Measurements from ENCODE around the gene ATF3. TPM values are rescaled to one million over a fixed set of nuclear protein-coding genes. Genes with fewer than 3 reads are reported as not detected.
"Not testable (repeated sequence)": the region's sequence is repeated elsewhere in the genome, so short reads cannot be mapped to it uniquely, and the experiment has no call there.

Gene ATF3
- total RNA-seq, 4 donors from 2014 or later = 2.1 to 6.5 (median 3.0) TPM

DNA sequence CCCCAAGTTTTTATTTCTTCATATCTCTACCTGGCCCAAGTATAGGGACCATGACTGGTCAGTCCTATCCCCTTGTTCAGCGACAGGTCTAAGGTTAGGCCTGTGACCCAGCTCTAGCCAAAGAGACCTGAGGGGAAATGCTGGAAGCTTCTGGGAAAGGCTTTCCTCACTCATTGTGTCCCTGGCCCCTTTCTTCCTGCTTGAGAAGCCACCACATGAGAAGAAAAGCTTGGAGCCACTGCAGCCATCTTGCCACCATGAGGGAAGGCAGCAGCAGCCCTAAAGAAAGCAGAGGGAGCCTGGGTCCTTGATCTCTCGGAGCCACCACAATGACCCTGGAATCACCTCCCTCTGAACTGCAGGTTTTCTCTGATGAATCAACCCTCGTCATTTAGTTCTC, 43.4 kb downstream of the ATF3 start:
- 94 to 100% methylated on average over 3 of the region's 3 CpGs for WGBS, 2 donors
- DNase-seq = no peak
- Histone ChIP-seq H3K4me1 (no peaks in the 10 kb centered on the region), H3K9me3 (no peaks in the 10 kb centered on the region), H3K27ac (no peak overlapping the region), H3K36me3 (no peaks in the 10 kb centered on the region), H3K4me3 (no peak overlapping the region), H3K27me3 (peaks cover 0 to 11% (median 0%) of the 10 kb centered on the region in 4 donors)
- TF ChIP-seq CTCF (IDR thresholded peaks at IDR 0.05) (no peak), POLR2A (IDR thresholded peaks at IDR 0.05) (no peak)
- intact Hi-C loops (cut with DNase I) = no loop called here

- H3K4me1 ChIP-seq = no peaks in the 10 kb centered on the region
- TF ChIP-seq POLR2A (IDR thresholded peaks at IDR 0.05) (no peak), CTCF (IDR thresholded peaks at IDR 0.05) (no peak)
- H3K27me3 ChIP-seq = peaks cover 0 to 17% (median 0%) of the 10 kb centered on the region in 4 donors
- WGBS, 2 donors = 88 to 100% methylated on average over 1 of the region's 1 CpG
- intact Hi-C loops (cut with DNase I) = no loop called here
- no peaks in the 10 kb centered on the region for H3K36me3 ChIP-seq
- H3K27ac ChIP-seq = no peak overlapping the region
- no peak overlapping the region for H3K4me3 ChIP-seq
- no peaks in the 10 kb centered on the region for H3K9me3 ChIP-seq
- DNase-seq = no peak
These were observed 44.0 kb downstream of the ATF3 start for GRCh38 chr1:212652609-212653008.

GRCh38 chr1:212655668-212656440, 47.3 kb downstream of the ATF3 start:
- Histone ChIP-seq H3K4me1 (no peaks in the 10 kb centered on the region), H3K4me3 (no peak overlapping the region), H3K27me3 (peaks cover 0 to 23% (median 0%) of the 10 kb centered on the region in 4 donors), H3K27ac (no peak overlapping the region), H3K9me3 (no peaks in the 10 kb centered on the region), H3K36me3 (no peaks in the 10 kb centered on the region)
- TF ChIP-seq POLR2A (IDR thresholded peaks at IDR 0.05) = no peak
- TF ChIP-seq CTCF (IDR thresholded peaks at IDR 0.05) = no peak
- intact Hi-C loops (cut with DNase I) = no loop called here
- WGBS, 2 donors = 33 to 54% methylated on average over 3 to 4 of the region's 6 CpGs
- no peak for DNase-seq

- 84% methylated on average over 5 of the region's 5 CpGs; no CpG with 5 or more reads in 1 of the 2 donors for WGBS, 2 donors
- no peak for TF ChIP-seq CTCF (IDR thresholded peaks at IDR 0.05)
These were observed 48.2 kb downstream of the ATF3 start for GRCh38 chr1:212656730-212657129.

GRCh38 chr1:212658250-212658649, 49.7 kb downstream of the ATF3 start:
- H3K27me3 ChIP-seq = peaks cover 0 to 23% (median 0%) of the 10 kb centered on the region in 4 donors
- H3K4me3 ChIP-seq; DNase-seq; H3K27ac ChIP-seq; H3K4me1 ChIP-seq; intact Hi-C loops (cut with DNase I); H3K36me3 ChIP-seq; H3K9me3 ChIP-seq: not testable (repeated sequence)
- 86% methylated on average over 4 of the region's 7 CpGs; no CpG with 5 or more reads in 1 of the 2 donors for WGBS, 2 donors

More at GRCh38 chr1:212656730-212657129, 48.2 kb downstream of the ATF3 start:
- Histone ChIP-seq H3K9me3 (no peaks in the 10 kb centered on the region), H3K4me1 (no peaks in the 10 kb centered on the region), H3K27me3 (peaks cover 0 to 23% (median 0%) of the 10 kb centered on the region in 4 donors), H3K36me3 (no peaks in the 10 kb centered on the region), H3K27ac (no peak overlapping the region), H3K4me3 (no peak overlapping the region)
- intact Hi-C loops (cut with DNase I) = no loop called here
- no peak for DNase-seq

All from esophagus squamous epithelium (tissue), 5 donors.